HL-60 (cell line): Measurements from ENCODE around the gene GTPBP3.

ENCODE experiments used
- DNase-seq, 2 experiments: peaks; one replicate each; pipeline ENCODE4 v3.0.0-alpha.2; 2010 to 2020; ENCODE audit warnings: low read depth in 1 of 2, low spot score in 1 of 2
- H3K27ac ChIP-seq: fragments of 250-450 bp; sonication (Bioruptor Pico); replicated peaks from 2 replicates; pipeline ENCODE4 v1.5.1; 2020; ENCODE audit warnings: mild to moderate bottlenecking, moderate library complexity
- H3K27me3 ChIP-seq: fragments of 250-450 bp; sonication (Bioruptor Pico); 2 replicates; pipeline ENCODE4 v1.5.1; 2021; ENCODE audit warnings: mild to moderate bottlenecking, moderate library complexity; ENCODE audit not compliant: insufficient read depth, poor library complexity, severe bottlenecking
- H3K4me3 ChIP-seq: replicated peaks from 2 replicates; pipeline ENCODE4 v1.5.1; 2011; ENCODE audit warnings: mild to moderate bottlenecking, control low read depth, low read length; ENCODE audit not compliant: insufficient read depth
- GABPA ChIP-seq: IDR thresholded peaks from 2 replicates; pipeline ENCODE4 v1.6.1; 2012; ENCODE audit warnings: low read depth
- POLR2AphosphoS5 ChIP-seq: IDR thresholded peaks from 2 replicates; pipeline ENCODE4 v1.6.1; 2012; ENCODE audit warnings: low read depth
- SPI1 ChIP-seq: IDR thresholded peaks from 2 replicates; pipeline ENCODE4 v1.6.1; 2012; ENCODE audit warnings: low read depth, mild to moderate bottlenecking, borderline replicate concordance
- TF ChIP-seq, protein P1 (sequence below): IDR thresholded peaks from 2 replicates; pipeline ENCODE4 v1.6.1; 2012; ENCODE audit warnings: low read depth; ENCODE audit not compliant: insufficient replicate concordance
- TF ChIP-seq, protein P2 (sequence below): IDR thresholded peaks from one replicate; pipeline ENCODE4 v1.5.1; 2011; ENCODE audit warnings: low read length, control low read depth, inconsistent platforms; ENCODE audit not compliant: insufficient read depth

GTPBP3 gene

DNA sequence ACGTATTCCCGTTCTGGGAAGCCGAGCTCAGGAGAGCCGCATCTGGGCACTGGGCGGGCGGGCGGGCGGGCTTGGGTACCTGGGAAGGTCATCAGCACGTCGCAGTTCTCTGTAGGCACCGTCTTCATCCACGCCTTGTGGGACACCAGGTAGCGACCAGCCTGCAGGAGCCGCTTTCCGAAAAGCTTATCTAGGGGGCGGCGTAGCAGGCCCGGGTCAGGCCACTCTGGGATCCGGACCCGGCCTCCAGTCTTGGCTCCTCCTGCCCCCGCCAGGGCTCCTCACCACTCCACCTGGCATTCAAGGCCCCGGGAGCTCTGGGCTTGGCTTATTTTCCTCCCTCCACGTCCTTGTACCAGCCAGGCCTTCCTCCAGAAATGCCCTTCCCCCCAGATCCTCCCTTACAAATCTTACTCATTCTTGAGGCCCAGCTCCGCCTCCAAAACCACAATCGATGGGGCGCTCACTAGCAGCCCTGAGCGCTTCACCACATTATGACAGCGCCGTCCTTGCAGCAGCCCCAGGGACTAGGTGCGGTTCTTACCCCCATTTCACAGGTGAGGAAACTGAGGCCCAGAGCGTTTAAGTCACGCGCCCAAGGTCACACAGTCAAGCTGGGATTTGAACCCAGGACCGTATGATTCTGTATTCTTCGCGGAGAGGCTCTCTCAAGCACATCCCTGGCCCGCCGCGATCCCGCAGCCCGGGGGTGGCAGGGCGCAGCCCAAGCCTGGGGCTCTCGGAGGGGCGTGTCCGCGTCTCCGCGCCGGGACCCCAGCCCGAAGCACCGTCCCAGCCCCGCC lies 3.5 kb upstream of the GTPBP3 start:
- TF ChIP-seq GABPA = no peak
- 0 out of 2 replicates have a peak, but pooled peaks have one; percentile 37 for TF ChIP-seq POLR2AphosphoS5
- TF ChIP-seq, protein P1, sequence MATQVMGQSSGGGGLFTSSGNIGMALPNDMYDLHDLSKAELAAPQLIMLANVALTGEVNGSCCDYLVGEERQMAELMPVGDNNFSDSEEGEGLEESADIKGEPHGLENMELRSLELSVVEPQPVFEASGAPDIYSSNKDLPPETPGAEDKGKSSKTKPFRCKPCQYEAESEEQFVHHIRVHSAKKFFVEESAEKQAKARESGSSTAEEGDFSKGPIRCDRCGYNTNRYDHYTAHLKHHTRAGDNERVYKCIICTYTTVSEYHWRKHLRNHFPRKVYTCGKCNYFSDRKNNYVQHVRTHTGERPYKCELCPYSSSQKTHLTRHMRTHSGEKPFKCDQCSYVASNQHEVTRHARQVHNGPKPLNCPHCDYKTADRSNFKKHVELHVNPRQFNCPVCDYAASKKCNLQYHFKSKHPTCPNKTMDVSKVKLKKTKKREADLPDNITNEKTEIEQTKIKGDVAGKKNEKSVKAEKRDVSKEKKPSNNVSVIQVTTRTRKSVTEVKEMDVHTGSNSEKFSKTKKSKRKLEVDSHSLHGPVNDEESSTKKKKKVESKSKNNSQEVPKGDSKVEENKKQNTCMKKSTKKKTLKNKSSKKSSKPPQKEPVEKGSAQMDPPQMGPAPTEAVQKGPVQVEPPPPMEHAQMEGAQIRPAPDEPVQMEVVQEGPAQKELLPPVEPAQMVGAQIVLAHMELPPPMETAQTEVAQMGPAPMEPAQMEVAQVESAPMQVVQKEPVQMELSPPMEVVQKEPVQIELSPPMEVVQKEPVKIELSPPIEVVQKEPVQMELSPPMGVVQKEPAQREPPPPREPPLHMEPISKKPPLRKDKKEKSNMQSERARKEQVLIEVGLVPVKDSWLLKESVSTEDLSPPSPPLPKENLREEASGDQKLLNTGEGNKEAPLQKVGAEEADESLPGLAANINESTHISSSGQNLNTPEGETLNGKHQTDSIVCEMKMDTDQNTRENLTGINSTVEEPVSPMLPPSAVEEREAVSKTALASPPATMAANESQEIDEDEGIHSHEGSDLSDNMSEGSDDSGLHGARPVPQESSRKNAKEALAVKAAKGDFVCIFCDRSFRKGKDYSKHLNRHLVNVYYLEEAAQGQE = peak; percentile 27
- TF ChIP-seq, protein P2, sequence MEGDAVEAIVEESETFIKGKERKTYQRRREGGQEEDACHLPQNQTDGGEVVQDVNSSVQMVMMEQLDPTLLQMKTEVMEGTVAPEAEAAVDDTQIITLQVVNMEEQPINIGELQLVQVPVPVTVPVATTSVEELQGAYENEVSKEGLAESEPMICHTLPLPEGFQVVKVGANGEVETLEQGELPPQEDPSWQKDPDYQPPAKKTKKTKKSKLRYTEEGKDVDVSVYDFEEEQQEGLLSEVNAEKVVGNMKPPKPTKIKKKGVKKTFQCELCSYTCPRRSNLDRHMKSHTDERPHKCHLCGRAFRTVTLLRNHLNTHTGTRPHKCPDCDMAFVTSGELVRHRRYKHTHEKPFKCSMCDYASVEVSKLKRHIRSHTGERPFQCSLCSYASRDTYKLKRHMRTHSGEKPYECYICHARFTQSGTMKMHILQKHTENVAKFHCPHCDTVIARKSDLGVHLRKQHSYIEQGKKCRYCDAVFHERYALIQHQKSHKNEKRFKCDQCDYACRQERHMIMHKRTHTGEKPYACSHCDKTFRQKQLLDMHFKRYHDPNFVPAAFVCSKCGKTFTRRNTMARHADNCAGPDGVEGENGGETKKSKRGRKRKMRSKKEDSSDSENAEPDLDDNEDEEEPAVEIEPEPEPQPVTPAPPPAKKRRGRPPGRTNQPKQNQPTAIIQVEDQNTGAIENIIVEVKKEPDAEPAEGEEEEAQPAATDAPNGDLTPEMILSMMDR = no peak
- TF ChIP-seq SPI1 = peak; percentile 22; the same call in 1 of the 2 replicates
- H3K27ac ChIP-seq = no peak overlapping the region
- DNase-seq = peak; percentile 84 to 90
- peak overlapping the region; percentile 56 for H3K4me3 ChIP-seq
- peaks cover 22% of the 10 kb centered on the region for H3K27me3 ChIP-seq

DNA sequence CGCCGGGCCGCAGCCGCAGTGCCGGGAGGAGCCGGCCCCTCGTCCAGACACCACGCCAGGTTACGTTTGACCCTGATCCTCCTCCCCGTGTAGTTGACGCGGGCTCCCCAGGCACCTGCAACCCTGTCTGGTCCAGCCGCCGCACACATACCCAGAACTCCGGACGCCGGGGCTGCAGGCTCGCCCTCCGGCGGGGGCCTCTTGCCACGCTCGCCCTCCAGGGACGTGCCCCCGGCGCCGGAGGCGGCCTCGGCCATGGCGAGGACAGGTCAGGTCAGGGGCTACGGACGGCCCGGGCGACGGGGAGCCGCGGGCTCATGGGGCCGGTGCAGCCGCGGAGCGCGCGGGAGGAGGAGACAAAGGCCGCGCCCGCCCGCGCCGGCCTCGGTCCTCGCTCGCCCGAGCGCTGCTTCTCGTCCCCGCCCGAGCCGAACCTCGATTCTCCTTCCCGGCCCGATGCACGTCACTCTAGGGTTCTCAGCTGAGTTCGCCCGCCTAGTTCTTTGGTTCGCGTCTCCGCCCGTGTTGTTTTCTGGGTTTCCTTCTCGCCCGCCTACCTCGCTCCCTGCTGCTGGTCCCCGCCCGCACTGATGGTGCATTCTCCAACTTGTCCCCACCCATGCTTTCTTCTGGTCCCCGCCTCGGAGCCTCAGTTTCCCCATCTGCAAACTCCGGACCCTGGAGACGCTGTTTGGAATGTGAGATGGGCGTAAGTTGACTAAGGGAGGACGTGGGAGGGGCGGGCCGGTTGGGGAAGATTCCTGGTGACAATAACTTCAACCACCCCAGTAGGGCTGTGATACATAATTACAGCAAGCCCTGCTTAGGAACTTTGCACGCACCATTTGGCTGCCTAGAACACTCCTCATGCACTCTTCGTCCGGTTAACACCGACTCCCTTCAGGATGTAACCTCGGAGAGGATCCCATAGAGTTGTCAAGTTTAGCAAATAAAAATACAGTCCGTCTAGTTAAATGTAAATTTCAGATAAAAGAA lies 2.6 kb upstream of the GTPBP3 start, which contains the start of gene ANO8:
Gene ANO8 (minus strand): TSS at position 442 of the 996 bp plus-strand sequence. CDS start 185 bp downstream, at position 257.
- Histone ChIP-seq H3K4me3 (peak within 1 kb of the TSS; percentile 56), H3K27me3 (peaks cover 13% of the 10 kb centered on the region), H3K27ac (no peak within 1 kb of the TSS; the same call in 1 of the 2 replicates)
- TF ChIP-seq GABPA = 0 out of 2 replicates have a peak, but pooled peaks have one; percentile 8
- TF ChIP-seq, protein P2 = no peak
- DNase-seq = peak; percentile 91 to 96

DNA sequence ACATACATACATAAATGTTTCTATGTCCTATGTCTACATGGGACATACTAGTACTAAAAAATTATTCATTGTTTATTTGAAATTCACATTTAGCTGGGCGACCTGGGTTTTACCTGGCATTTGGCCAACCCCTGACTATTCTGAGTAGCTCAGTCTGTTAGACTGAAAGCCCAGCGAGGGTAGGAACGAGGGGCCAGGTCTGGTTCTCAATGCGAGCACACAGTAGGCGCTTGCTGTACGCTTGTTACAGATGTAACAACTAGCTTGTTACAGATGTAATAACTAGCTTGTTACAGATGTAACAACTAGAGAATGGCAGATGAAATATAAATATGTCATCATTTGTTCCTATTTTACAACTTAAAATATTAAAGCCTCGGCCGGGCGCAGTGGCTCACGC lies 1.8 kb upstream of the GTPBP3 start:
- Histone ChIP-seq H3K4me3 (no peak overlapping the region), H3K27me3 (peaks cover 4% of the 10 kb centered on the region), H3K27ac (no peak overlapping the region)
- no peak for DNase-seq
- TF ChIP-seq, protein P1 = no peak
